Left ventricle myocardium inferior (tissue), 1 donor: ENCODE measurements around the gene RIPPLY1. TPM values are rescaled to one million over a fixed set of nuclear protein-coding genes. Genes with fewer than 3 reads are reported as not detected.

Source experiments
- DNase-seq: peaks from one replicate; pipeline ENCODE4 v3.0.0-alpha.2; 2020
- H3K27ac ChIP-seq: fragments of 200-600 bp; replicated peaks from 2 replicates; pipeline ENCODE4 v1.8.0; 2021
- H3K27me3 ChIP-seq: fragments of 200-600 bp; 2 replicates; pipeline ENCODE4 v1.8.0; 2021; ENCODE audit warnings: low read depth
- H3K36me3 ChIP-seq: fragments of 200-600 bp; 2 replicates; pipeline ENCODE4 v1.8.0; 2021
- H3K4me1 ChIP-seq: fragments of 200-600 bp; 2 replicates; pipeline ENCODE4 v1.8.0; 2021
- H3K4me3 ChIP-seq: fragments of 200-600 bp; 2 replicates; pipeline ENCODE4 v1.8.0; 2021; ENCODE audit warnings: mild to moderate bottlenecking, moderate library complexity
- H3K9me3 ChIP-seq: fragments of 200-600 bp; replicated peaks from 2 replicates; pipeline ENCODE4 v1.8.0; 2021
- intact Hi-C: fragments of 100-400 bp; cut with micrococcal nuclease; formaldehyde crosslinking; loops from one replicate; pipeline ENCODE4 v1.11.0; 2022
- total RNA-seq: library from RNA; stranded (reverse); fragmentation: NEBNext Ultra II Directional; extraction: Animal tissue kit (Norgen Biotek cat#: 25700); gene quantifications from one replicate; pipeline ENCODE4 v1.2.1, GENCODE V29; 2021
- TF ChIP-seq, protein P1 (sequence below): fragments of 200-600 bp; IDR thresholded peaks from 2 replicates; pipeline ENCODE4 v1.8.0; 2021; ENCODE audit warnings: antibody characterized with exemption, mild to moderate bottlenecking, borderline replicate concordance
- donor health status: DM: no; HTN: yes; CAD: no; lungs with severe emphysema.

The RIPPLY1 gene
- total RNA-seq, 1 donor from 2014 or later, result not detected

DNA sequence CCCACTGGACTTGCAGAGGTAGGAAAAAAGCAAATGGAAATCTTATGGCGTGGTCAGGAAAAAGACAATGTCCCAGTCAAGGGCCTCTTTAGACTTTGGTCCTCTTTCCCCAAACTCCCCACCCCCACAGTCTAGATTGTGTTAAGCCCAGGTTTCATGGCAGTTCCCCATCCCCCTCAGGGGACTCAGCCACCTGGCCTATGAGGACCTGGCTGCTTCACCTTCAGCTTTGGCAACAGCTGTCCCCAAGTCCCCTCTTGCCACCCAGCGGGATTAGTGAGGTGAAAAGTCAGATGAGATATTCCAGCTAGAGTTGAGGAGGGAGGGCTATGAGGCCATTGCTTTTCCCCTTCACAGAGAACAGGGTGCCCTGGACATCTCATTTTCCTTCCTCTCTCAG, 457 bp downstream of the RIPPLY1 start:
- H3K4me3 ChIP-seq, result no peak overlapping the region
- intact Hi-C loops, result no loop called here
- H3K4me1 ChIP-seq, result no peaks in the 10 kb centered on the region
- no peak for DNase-seq
- H3K9me3 ChIP-seq, result no peaks in the 10 kb centered on the region
- no peaks in the 10 kb centered on the region for H3K27me3 ChIP-seq
- H3K27ac ChIP-seq, result no peak overlapping the region
- TF ChIP-seq, protein P1, sequence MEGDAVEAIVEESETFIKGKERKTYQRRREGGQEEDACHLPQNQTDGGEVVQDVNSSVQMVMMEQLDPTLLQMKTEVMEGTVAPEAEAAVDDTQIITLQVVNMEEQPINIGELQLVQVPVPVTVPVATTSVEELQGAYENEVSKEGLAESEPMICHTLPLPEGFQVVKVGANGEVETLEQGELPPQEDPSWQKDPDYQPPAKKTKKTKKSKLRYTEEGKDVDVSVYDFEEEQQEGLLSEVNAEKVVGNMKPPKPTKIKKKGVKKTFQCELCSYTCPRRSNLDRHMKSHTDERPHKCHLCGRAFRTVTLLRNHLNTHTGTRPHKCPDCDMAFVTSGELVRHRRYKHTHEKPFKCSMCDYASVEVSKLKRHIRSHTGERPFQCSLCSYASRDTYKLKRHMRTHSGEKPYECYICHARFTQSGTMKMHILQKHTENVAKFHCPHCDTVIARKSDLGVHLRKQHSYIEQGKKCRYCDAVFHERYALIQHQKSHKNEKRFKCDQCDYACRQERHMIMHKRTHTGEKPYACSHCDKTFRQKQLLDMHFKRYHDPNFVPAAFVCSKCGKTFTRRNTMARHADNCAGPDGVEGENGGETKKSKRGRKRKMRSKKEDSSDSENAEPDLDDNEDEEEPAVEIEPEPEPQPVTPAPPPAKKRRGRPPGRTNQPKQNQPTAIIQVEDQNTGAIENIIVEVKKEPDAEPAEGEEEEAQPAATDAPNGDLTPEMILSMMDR, result no peak
- no peaks in the 10 kb centered on the region for H3K36me3 ChIP-seq

DNA sequence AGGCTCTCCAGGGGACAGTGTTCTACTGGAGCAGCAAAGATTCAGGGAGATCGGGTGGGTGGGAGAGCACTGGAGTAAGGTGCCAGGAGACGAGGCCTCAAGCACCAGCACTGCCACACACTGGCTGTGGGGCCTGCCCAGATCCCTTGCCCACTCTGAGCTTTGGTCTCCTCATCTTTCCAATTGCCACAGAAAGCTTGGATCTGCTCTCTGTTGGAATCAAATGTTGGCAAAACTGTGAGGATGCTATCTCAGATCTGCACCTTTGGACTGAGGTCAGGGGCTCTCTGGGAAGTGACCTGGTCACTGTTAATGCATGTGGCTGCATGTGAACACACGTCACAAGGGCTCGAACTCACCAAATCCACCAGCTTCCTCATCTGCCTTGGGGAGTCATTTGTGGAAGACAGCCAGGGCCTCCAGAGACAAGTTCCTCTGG, 1.3 kb downstream of the RIPPLY1 start:
- no peaks in the 10 kb centered on the region for H3K36me3 ChIP-seq
- no peak overlapping the region for H3K4me3 ChIP-seq
- intact Hi-C loops, result no loop called here
- H3K27ac ChIP-seq, result no peak overlapping the region
- TF ChIP-seq, protein P1, result no peak
- DNase-seq, result no peak
- no peaks in the 10 kb centered on the region for H3K9me3 ChIP-seq
- H3K27me3 ChIP-seq, result no peaks in the 10 kb centered on the region
- H3K4me1 ChIP-seq, result no peaks in the 10 kb centered on the region

DNA sequence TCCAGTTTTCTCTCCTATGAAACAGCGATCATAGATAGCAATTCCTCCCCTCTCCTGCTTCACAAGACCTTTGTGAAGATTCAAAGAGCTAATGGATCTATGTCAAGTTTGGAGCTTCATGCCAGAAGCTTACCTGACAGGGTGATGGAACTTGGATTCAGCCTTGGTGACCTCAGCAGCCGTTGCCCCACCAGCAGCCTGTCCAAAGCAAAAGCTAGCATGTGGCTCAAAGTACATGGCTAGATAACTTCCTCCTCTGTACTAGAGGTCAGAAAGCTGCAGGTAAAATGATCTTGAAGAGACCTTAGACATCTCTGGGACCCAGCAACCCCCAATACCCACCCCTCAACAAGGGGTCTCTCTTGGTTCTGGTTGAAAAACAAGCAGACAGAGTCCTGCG, 1.8 kb downstream of the RIPPLY1 start:
- no peaks in the 10 kb centered on the region for H3K9me3 ChIP-seq
- intact Hi-C loops, result no loop called here
- TF ChIP-seq, protein P1, result no peak

DNA sequence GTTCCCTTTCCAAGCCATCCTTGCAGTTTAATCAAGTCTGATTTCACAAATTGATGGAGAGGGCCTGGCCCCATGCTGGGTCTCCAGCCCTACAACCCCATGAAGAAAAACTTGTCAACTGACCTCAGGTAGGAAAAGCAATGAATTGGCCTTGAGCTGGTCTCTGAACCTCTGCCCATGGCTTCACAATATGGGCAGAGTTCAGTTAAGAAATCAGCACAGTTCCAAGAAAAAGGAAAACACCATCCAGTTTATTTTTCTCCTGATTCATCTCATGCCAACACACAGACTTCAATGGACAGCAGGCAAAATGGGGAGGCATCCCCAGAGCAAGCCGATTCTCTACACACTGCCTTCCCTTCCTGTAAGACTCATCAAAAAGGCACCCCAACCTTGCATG, 3.3 kb downstream of the RIPPLY1 start:
- Histone ChIP-seq H3K9me3 (no peaks in the 10 kb centered on the region), H3K4me3 (no peak overlapping the region), H3K4me1 (no peaks in the 10 kb centered on the region), H3K36me3 (no peaks in the 10 kb centered on the region), H3K27me3 (no peaks in the 10 kb centered on the region), H3K27ac (no peak overlapping the region)
- intact Hi-C loops, result loop anchor here (10.0 kb wide), 1 partner anchor 55 kb away; no protein-coding TSS in a partner anchor
- DNase-seq, result no peak
- TF ChIP-seq, protein P1, result no peak

More for the DNA sequence above, 1.8 kb downstream of the RIPPLY1 start:
- H3K4me3 ChIP-seq, result no peak overlapping the region
- DNase-seq, result no peak
- H3K27ac ChIP-seq, result no peak overlapping the region
- no peaks in the 10 kb centered on the region for H3K27me3 ChIP-seq
- H3K36me3 ChIP-seq, result no peaks in the 10 kb centered on the region
- no peaks in the 10 kb centered on the region for H3K4me1 ChIP-seq

DNA sequence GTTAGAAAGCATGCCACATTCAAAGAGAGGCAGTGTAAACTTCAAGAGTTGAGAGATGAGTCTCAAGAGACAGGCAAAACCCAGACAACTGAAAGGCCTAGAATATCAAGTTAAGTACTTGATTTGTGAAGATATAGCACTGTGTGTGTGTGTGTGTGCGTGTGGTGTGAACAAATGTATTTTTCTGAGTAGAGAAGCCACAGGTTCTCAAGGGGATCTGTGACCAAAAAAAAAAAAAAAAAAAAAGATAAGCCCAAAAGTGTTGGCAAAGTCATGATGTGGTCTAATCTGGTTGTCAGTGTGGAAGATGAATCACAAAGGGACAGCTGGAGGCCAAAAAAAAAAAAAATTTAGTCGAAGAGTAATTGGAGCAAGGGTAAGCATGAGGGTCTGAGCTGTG, 3.9 kb downstream of the RIPPLY1 start:
- Histone ChIP-seq H3K4me1 (no peaks in the 10 kb centered on the region), H3K36me3 (no peaks in the 10 kb centered on the region), H3K27me3 (no peaks in the 10 kb centered on the region), H3K27ac (no peak overlapping the region), H3K9me3 (no peaks in the 10 kb centered on the region), H3K4me3 (no peak overlapping the region)
- intact Hi-C loops, result loop anchor here (10.0 kb wide), 1 partner anchor 56 kb away; no protein-coding TSS in a partner anchor
- DNase-seq, result no peak
- TF ChIP-seq, protein P1, result no peak
